NT2/D1 (cell line): ENCODE measurements around the gene NOD1.
"Not testable (repeated sequence)": the region's sequence is repeated elsewhere in the genome, so short reads cannot be mapped to it uniquely, and the experiment has no call there.

Source experiments
- DNase-seq: peaks from one replicate; pipeline ENCODE4 v3.0.0-alpha.2; 2011; ENCODE audit warnings: low read depth, low spot score
- H3K27me3 ChIP-seq: 2 replicates; pipeline ENCODE4 v1.6.0; 2011; ENCODE audit warnings: mild to moderate bottlenecking; ENCODE audit not compliant: insufficient read length, insufficient read depth
- H3K36me3 ChIP-seq: 2 replicates; pipeline ENCODE4 v1.6.1; 2011; ENCODE audit warnings: mild to moderate bottlenecking, low read length, mixed read lengths; ENCODE audit not compliant: insufficient read depth, insufficient read length
- H3K4me1 ChIP-seq: 2 replicates; pipeline ENCODE4 v1.5.1; 2011; ENCODE audit not compliant: insufficient read depth, insufficient read length
- H3K4me3 ChIP-seq: 2 replicates; pipeline ENCODE4 v1.5.1; 2011; ENCODE audit warnings: low read depth; ENCODE audit not compliant: insufficient read length
- H3K9ac ChIP-seq: 2 replicates; pipeline ENCODE4 v1.6.0; 2011; ENCODE audit warnings: low read depth; ENCODE audit not compliant: insufficient read length
- H3K9me3 ChIP-seq: 2 replicates; pipeline ENCODE4 v1.5.1; 2011; ENCODE audit warnings: mild to moderate bottlenecking, low read length; ENCODE audit not compliant: insufficient read depth
- SUZ12 ChIP-seq: IDR thresholded peaks from 2 replicates; pipeline ENCODE4 v1.6.1; 2011; ENCODE audit not compliant: insufficient read length, insufficient read depth; ENCODE audit errors: extremely low read depth
- YY1 ChIP-seq: IDR thresholded peaks from 2 replicates; pipeline ENCODE4 v1.6.1; 2011; ENCODE audit not compliant: insufficient read length, insufficient read depth
- ZNF274 ChIP-seq: IDR thresholded peaks from 2 replicates; pipeline ENCODE4 v1.6.1; 2011; ENCODE audit warnings: mild to moderate bottlenecking, low read depth, low read length

Gene NOD1

DNA sequence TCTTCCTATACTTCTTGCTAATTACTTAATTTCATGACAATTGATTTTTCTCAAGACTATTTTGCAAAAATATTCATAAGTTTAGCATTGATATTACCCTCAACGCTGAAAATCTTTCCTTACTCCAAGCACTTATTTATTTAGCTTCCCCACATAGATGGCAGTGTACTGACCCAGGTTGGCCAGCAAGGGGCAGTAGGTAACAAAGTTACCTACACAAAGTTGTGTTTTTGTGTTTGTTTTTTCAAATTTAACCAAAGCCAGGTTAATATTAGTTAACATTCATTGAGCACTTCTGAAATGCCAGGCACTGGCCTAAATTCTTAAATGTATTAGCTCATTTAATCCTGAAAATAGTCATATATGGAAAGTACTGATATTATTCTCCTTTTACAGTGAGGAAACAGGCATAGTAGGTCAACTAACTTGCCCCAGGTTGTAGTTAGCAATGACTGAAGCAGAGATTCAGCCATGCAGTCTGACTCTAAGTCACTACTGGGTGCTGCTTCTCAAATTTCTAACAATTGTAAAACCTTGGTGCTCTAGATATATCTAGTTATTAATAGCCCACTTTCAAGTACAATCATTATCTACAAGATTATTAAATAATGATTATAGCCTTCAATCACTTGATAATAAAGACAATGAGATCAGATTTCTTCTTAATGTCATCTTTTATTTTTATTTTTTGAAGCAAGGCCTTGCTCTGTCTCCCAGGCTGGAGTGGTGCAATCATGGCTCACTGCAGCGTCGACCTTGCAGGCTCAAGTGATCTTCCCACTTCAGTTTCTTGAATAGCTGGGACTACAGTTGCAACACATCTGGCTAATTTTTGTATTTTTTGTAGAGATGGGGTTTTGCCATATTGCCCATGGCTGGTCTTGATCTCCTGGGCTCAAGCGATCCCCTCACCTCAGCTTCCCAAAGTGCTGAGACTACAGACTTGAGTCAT, 31.8 kb upstream of the NOD1 start:
- no peak for DNase-seq
- no peak overlapping the region for H3K4me3 ChIP-seq
- no peaks in the 10 kb centered on the region for H3K27me3 ChIP-seq
- H3K36me3 ChIP-seq, result no peaks in the 10 kb centered on the region
- no peaks in the 10 kb centered on the region for H3K4me1 ChIP-seq
- H3K9me3 ChIP-seq, result peaks cover 38% of the 10 kb centered on the region
- TF ChIP-seq YY1 (no peak), SUZ12 (no peak), ZNF274 (no peak)
- no peak overlapping the region for H3K9ac ChIP-seq

DNA sequence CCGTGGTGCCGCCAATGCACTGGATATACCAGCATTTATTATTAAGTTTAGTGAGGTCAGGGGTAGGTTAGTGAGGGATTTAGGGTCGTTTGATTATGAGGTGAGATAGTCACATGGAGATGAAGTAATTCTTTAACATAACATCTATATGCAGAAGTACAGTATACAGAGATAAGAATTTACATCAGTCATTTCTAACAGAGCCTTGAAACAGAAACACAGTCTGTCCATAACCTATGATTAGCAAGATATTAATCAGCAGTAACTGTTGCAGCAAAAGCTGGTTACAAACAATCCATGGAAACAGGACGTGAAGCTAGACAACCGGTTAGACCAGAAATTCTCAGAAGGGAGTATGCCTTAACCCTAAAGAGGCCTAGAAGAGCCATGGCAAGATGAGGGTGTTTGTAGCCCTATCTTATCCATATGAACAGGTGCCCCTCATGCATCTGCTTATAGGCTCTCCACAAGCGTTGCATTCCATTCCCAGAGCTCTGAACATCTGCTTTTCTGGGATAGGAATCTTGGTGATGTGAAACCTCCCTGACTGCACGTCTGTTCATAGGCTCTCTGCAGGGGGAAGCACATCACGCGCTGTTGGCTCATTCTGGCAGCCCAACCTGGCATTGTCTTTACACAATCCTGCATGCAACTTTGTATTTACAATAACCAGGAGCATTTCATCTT, 30.7 kb upstream of the NOD1 start:
- H3K9me3 ChIP-seq, result peaks cover 38% of the 10 kb centered on the region
- not testable (repeated sequence) for H3K4me1 ChIP-seq, H3K9ac ChIP-seq, H3K4me3 ChIP-seq, H3K36me3 ChIP-seq, H3K27me3 ChIP-seq, DNase-seq

DNA sequence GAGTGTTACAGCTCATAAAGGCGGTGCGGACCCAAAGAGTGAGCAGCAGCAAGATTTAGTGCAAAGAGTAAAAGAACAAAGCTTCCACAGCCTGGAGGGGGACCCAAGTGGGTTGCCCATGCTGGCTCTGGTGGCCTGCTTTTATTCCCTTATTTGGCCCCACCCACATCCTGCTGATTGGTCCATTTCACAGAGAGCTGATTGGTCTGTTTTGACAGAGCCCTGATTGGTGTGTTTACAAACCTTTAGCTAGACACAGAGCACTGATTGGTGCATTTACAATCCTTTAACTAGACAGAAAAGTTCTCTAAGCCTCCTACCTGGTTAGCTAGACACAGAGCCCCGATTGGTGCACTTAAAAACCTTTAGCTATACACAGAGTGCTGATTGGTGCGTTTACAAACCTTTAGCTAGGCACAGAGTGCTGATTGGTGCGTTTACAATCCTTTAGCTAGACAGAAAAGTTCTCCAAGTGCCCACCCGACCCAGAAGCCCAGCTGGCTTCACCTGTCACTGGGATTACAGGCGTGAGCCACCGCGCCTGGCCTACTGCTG, 28.8 kb upstream of the NOD1 start:
- not testable (repeated sequence) for H3K4me1 ChIP-seq, H3K4me3 ChIP-seq, H3K27me3 ChIP-seq, H3K9ac ChIP-seq, DNase-seq
- Histone ChIP-seq H3K9me3 (peaks cover 50% of the 10 kb centered on the region), H3K36me3 (peaks cover 12% of the 10 kb centered on the region)

DNA sequence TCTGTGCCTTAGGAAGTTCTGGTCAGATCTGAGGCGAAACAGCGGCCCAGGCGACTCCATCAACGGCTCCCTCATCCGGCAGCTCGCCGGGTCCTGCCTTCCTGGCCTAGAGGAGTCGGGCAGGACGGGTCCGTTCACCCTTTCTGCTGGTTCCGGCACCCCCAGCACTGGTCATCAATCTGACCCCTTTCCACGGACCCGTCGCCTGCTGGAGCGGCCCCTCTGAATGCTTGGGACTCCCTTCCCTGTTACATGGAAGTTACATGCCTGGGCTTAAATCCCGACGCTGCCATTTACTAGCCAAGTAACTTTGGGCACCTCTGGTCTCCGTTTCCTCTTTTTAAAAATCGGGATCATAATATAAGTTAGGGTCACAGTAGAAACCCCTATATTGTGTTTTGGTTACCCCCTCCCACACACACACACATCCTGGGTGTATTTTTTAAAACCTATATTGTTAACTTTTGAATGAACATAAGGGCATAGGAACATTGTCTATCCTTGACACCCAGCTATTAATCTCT, 26.7 kb upstream of the NOD1 start:
- H3K4me3 ChIP-seq, result peak overlapping the region; percentile 95
- peaks cover 29% of the 10 kb centered on the region for H3K36me3 ChIP-seq
- H3K9me3 ChIP-seq, result peaks cover 50% of the 10 kb centered on the region
- H3K27me3 ChIP-seq, result no peaks in the 10 kb centered on the region
- TF ChIP-seq ZNF274, result no peak
- no peak for TF ChIP-seq YY1
- no peak for TF ChIP-seq SUZ12
- peak overlapping the region; percentile 63 for H3K9ac ChIP-seq
- peaks cover 4% of the 10 kb centered on the region for H3K4me1 ChIP-seq
- DNase-seq, result no peak

DNA sequence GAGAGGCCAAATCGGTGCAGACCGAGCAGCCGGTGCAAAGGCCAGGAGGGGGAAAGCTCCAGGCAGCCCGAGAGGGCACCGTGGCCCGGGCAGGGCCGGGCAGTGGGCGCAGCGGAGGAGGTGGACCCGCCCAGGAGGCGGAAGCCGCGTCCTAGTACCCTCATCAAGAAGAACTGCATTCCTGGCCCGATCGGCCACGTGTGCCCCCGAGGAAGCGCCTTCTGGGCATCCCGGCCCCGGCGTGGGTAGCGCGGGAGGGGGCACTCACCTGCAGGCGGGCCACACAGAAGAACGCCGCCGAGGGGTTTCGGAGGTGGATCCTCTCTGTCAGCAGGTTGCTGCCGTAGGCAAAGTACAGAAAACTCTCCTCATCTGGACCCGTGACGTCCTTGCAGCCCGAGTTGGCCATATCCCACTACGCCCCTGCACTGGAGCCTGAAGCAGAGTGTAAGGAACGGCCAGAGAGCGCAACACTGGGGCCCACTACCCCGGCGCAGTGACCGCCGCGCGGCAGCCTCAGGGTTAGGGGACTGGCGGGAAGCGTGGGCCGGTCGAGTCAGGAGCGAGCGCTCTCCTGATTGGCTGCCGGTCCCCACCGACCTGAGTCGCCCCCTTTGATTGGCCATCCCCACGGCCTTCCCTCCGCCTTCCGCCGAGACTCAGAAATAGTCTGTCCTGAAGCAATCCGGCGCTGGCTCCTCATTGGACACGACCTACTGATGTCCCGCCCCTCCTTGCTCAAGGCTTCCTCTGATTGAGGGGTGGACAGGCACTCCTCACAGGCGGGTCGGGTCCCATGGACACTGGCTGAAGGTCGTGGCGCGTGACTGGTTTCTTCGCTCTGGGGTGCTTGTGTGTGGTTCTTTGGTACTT, 26.0 kb upstream of the NOD1 start, which contains the start of gene GGCT:
Gene GGCT, minus strand, starts transcription at position 529 of the 873 bp plus-strand sequence. Its CDS starts 120 bp downstream, at position 409.
- peak; percentile 100 for DNase-seq
- TF ChIP-seq YY1 (no peak), ZNF274 (no peak), SUZ12 (no peak)
- H3K27me3 ChIP-seq, result no peaks in the 10 kb centered on the region
- peaks cover 47% of the 10 kb centered on the region for H3K9me3 ChIP-seq
- H3K4me3 ChIP-seq, result peak within 1 kb of the TSS; percentile 95
- peak within 1 kb of the TSS; percentile 96 for H3K9ac ChIP-seq
- peaks cover 34% of the 10 kb centered on the region for H3K36me3 ChIP-seq
- H3K4me1 ChIP-seq, result peaks cover 4% of the 10 kb centered on the region

DNA sequence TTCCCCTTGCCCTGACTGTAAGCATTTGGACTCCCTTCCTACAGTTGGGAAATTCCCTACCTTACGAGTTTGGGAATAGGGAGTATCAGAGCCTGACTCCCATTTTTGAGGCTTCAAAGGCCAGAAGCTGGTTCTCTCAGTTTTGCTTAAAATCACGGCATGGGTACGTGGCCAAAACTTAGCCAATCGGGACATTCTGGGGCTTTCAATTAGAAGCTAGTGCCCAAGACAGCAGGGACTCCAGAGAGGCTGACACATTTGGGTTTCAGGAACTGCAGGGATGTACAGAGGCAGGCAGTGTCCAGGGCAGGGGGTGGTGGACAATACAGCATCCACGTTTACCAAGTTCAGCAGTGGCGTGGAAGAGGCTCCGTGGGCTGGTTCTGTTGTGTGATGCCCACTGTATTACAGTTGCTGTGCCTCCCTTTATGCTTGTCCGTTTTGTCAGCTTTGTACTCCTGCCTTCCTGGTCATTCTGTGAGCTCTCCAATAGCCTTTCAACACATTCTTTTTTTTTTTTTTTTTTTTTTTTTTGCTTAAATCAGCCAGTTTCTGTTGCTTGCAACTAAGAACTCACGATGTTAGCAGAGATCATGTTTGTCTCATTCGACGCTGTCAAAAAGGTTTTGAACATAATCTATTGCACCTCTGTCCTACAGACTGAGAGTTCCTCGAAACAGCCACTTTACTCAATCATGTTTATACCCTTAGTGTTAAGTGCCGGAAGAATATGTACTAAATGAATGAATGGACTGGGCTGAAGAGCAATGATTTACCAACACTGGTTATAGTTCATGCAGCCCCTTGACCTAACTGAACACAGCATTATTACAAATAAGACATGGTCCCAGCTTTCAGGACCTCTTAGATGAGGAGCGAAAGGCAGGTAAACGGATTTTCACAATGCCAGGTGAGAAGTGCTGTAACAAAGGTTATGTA, 25.0 kb upstream of the NOD1 start:
- Histone ChIP-seq H3K4me1 (peaks cover 4% of the 10 kb centered on the region), H3K9ac (peak overlapping the region; percentile 96), H3K4me3 (peak overlapping the region; percentile 95), H3K27me3 (no peaks in the 10 kb centered on the region), H3K36me3 (peaks cover 39% of the 10 kb centered on the region), H3K9me3 (peaks cover 37% of the 10 kb centered on the region)
- TF ChIP-seq YY1, result no peak
- no peak for TF ChIP-seq ZNF274
- no peak for TF ChIP-seq SUZ12
- no peak for DNase-seq
